OCI-LY1 (cell line): Measurements from ENCODE around the gene PROB1.
A peak's percentile ranks its signal among the peaks of the same experiment; 100 is the strongest.

Experiments used
- H2AFZ ChIP-seq: fragments of 200-600 bp; sonication (generic), shearing (Covaris generic); 2 replicates; pipeline ENCODE4 v1.6.0; 2014; ENCODE audit warnings: antibody characterized with exemption, mild to moderate bottlenecking, low read length
- H3F3A ChIP-seq: fragments of 200-600 bp; sonication (generic), shearing (Covaris generic); 2 replicates; pipeline ENCODE4 v1.6.0; 2014; ENCODE audit warnings: mild to moderate bottlenecking, antibody characterized with exemption, low read length, moderate library complexity; ENCODE audit not compliant: insufficient read depth
- H3K27ac ChIP-seq: fragments of 200-600 bp; sonication (generic); 2 replicates; pipeline ENCODE4 v1.5.1; 2014; ENCODE audit warnings: low read length, mixed run types, mild to moderate bottlenecking, low read depth; ENCODE audit not compliant: poor library complexity, severe bottlenecking
- H3K27me3 ChIP-seq: fragments of 200-600 bp; sonication (generic); 2 replicates; pipeline ENCODE4 v1.6.0; 2014; ENCODE audit warnings: antibody characterized with exemption, mild to moderate bottlenecking, low read length, moderate library complexity; ENCODE audit not compliant: insufficient read depth
- H3K36me3 ChIP-seq: fragments of 200-600 bp; sonication (generic); 2 replicates; pipeline ENCODE4 v1.6.1; 2014; ENCODE audit warnings: mild to moderate bottlenecking, antibody characterized with exemption, low read length, moderate library complexity, mixed read lengths; ENCODE audit not compliant: insufficient read depth
- H3K4me1 ChIP-seq: fragments of 200-600 bp; sonication (generic); 2 replicates; pipeline ENCODE4 v1.5.1; 2014; ENCODE audit warnings: mild to moderate bottlenecking, low read length, moderate library complexity; ENCODE audit not compliant: insufficient read depth, severe bottlenecking
- H3K4me2 ChIP-seq: fragments of 200-600 bp; sonication (generic), shearing (Covaris generic); 2 replicates; pipeline ENCODE4 v1.6.1; 2014; ENCODE audit warnings: low read length
- H3K4me3 ChIP-seq: fragments of 200-600 bp; sonication (generic); 2 replicates; pipeline ENCODE4 v1.5.1; 2014; ENCODE audit warnings: low read length, low read depth, mild to moderate bottlenecking, mixed read lengths; ENCODE audit not compliant: poor library complexity, severe bottlenecking
- H3K79me2 ChIP-seq: fragments of 200-600 bp; shearing (Covaris generic); 2 replicates; pipeline ENCODE4 v1.6.1; 2016; ENCODE audit warnings: mixed run types, low read length, mixed read lengths; ENCODE audit not compliant: insufficient read depth
- H3K9ac ChIP-seq: fragments of 200-600 bp; sonication (generic), shearing (Covaris generic); 2 replicates; pipeline ENCODE4 v1.6.1; 2014; ENCODE audit warnings: mild to moderate bottlenecking, low read length, mixed read lengths
- H3K9me2 ChIP-seq: fragments of 200-600 bp; sonication (generic), shearing (Covaris generic); 2 replicates; pipeline ENCODE4 v1.6.1; 2014; ENCODE audit warnings: low read depth, mild to moderate bottlenecking, low read length, mixed read lengths
- H3K9me3 ChIP-seq: fragments of 200-600 bp; shearing (Covaris generic); 2 replicates; pipeline ENCODE4 v1.6.1; 2014; ENCODE audit warnings: low read length, mixed read lengths
- H4K20me1 ChIP-seq: fragments of 200-600 bp; sonication (generic), shearing (Covaris generic); 2 replicates; pipeline ENCODE4 v1.6.0; 2016; ENCODE audit warnings: mild to moderate bottlenecking, low read length; ENCODE audit not compliant: insufficient read depth
- CTCF ChIP-seq: fragments of 200-600 bp; sonication (generic), shearing (Covaris generic); IDR thresholded peaks from 2 replicates; pipeline ENCODE4 v1.5.1; 2017; ENCODE audit warnings: mild to moderate bottlenecking, antibody characterized with exemption, low read length, moderate library complexity, mixed read lengths
- EZH2 ChIP-seq: fragments of 200-600 bp; sonication (generic), shearing (Covaris generic); IDR thresholded peaks from 2 replicates; pipeline ENCODE4 v1.8.0; 2017; ENCODE audit warnings: borderline replicate concordance, mixed run types, mild to moderate bottlenecking, antibody characterized with exemption, low read length, moderate library complexity, mixed read lengths

The PROB1 gene

GRCh38 chr5:139383275-139383992 is 11.5 kb downstream of the PROB1 start, which contains the start of gene SLC23A1:
SLC23A1 (minus strand) TSS chr5:139383297; CDS start chr5:139383253, 44 bp downstream.
- Histone ChIP-seq H3K4me2 (no peak within 1 kb of the TSS), H3K79me2 (no peaks in the 10 kb centered on the region), H3K4me3 (no peak within 1 kb of the TSS), H2AFZ (no peak within 1 kb of the TSS), H3F3A (no peaks in the 10 kb centered on the region; the same call in 1 of the 2 replicates), H3K4me1 (peaks cover 55% of the 10 kb centered on the region), H3K9me3 (no peaks in the 10 kb centered on the region), H3K9me2 (no peaks in the 10 kb centered on the region), H3K36me3 (peaks cover 26% of the 10 kb centered on the region), H4K20me1 (no peaks in the 10 kb centered on the region), H3K27me3 (no peaks in the 10 kb centered on the region), H3K27ac (peak within 1 kb of the TSS; percentile 98), H3K9ac (no peak within 1 kb of the TSS)
- TF ChIP-seq CTCF (no peak), EZH2 (no peak)

GRCh38 chr5:139382807-139383206 is 12.1 kb downstream of the PROB1 start:
- peaks cover 19% of the 10 kb centered on the region for H3K36me3 ChIP-seq
- H3K9ac ChIP-seq = no peak overlapping the region
- TF ChIP-seq EZH2 (no peak), CTCF (no peak)
- H3K79me2 ChIP-seq = no peaks in the 10 kb centered on the region
- no peak overlapping the region for H3K27ac ChIP-seq
- no peak overlapping the region for H3K4me3 ChIP-seq
- H3K4me1 ChIP-seq = peaks cover 49% of the 10 kb centered on the region
- no peak overlapping the region for H3K4me2 ChIP-seq
- H3K27me3 ChIP-seq = no peaks in the 10 kb centered on the region
- no peaks in the 10 kb centered on the region for H3K9me3 ChIP-seq
- H4K20me1 ChIP-seq = no peaks in the 10 kb centered on the region
- no peak overlapping the region for H2AFZ ChIP-seq
- H3K9me2 ChIP-seq = no peaks in the 10 kb centered on the region
- H3F3A ChIP-seq = no peaks in the 10 kb centered on the region; the same call in 1 of the 2 replicates

DNA sequence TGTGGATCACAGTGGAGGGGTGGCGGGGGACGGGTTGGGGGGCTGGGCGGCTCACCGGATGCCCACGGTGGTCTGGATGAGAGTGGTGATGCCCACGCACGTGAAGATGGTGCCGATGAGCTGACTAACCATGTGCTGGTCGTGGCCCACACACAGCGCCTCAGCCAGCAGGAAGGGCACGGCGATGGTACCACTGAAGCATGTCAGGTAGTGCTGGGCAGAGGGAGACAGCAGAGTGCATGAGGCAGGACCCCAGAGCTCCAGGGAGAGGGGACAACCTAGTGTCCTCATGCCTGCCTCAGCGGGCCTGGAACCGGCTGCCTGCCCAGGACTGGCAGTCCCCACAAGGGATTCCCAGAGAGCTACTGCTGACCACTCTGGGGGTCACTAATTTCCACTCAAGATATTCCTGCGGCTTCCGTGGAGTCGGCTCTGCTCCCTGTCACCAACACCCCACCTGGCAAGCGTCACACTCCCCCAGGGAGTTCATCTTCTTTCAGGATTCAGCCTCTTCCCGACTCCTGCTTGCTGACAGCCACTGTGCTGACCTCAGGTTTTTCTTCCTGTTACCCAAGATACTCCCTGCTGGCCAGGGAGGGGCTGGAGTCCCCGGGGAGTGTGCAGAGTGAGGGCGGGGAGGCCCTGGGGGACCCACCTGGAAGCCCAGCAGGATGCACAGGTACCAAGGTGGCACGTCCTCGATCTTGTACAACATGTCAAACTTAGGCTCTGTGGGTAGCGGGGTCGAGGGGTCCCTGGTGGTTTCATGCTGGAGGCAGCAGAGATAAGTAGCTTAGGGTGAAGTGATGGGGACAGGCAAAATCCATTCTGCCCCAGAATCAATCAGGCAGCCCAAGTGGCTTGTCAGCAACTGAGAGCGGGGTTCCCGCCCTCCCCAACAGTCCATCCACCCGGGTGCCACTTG is 12.8 kb downstream of the PROB1 start:
- Histone ChIP-seq H3K4me1 (peaks cover 42% of the 10 kb centered on the region), H3K4me3 (no peak overlapping the region), H3K27ac (no peak overlapping the region), H2AFZ (no peak overlapping the region), H3K9me3 (no peaks in the 10 kb centered on the region), H3K9ac (no peak overlapping the region), H3K27me3 (no peaks in the 10 kb centered on the region), H3K9me2 (no peaks in the 10 kb centered on the region), H3K79me2 (no peaks in the 10 kb centered on the region), H3K4me2 (no peak overlapping the region), H3F3A (no peaks in the 10 kb centered on the region; the same call in 1 of the 2 replicates), H3K36me3 (peaks cover 12% of the 10 kb centered on the region), H4K20me1 (no peaks in the 10 kb centered on the region)
- TF ChIP-seq EZH2 = no peak
- TF ChIP-seq CTCF = no peak
